Muscle layer of duodenum (tissue), 2 donors: ENCODE measurements around the gene SLC10A6.

Source experiments
- H3K27ac ChIP-seq: one replicate; pipeline ENCODE4 v1.7.0; 2013; ENCODE audit warnings: mild to moderate bottlenecking, low read length
- H3K27me3 ChIP-seq: one replicate; pipeline ENCODE4 v1.7.0; 2013; ENCODE audit warnings: low read depth, mild to moderate bottlenecking, control low read depth, low read length
- H3K36me3 ChIP-seq, 2 donors: one replicate each; pipeline ENCODE4 v1.7.0; 2013; ENCODE audit warnings: low read length in 2 of 2, control low read depth in 1 of 2, mild to moderate bottlenecking in 1 of 2; ENCODE audit not compliant: insufficient read depth in 2 of 2, control insufficient read depth in 1 of 2
- H3K4me1 ChIP-seq, 2 donors: one replicate each; pipeline ENCODE4 v1.7.0; 2013; ENCODE audit warnings: low read length in 2 of 2, mild to moderate bottlenecking in 2 of 2, control low read depth in 1 of 2, moderate library complexity in 1 of 2; ENCODE audit not compliant: insufficient read depth in 2 of 2, control insufficient read depth in 1 of 2
- H3K4me3 ChIP-seq, 2 donors: one replicate each; pipeline ENCODE4 v1.7.0; 2013; ENCODE audit warnings: low read length in 2 of 2, low read depth in 1 of 2, mild to moderate bottlenecking in 1 of 2
- H3K9me3 ChIP-seq, 2 donors: one replicate each; pipeline ENCODE4 v1.7.0; 2013; ENCODE audit warnings: low read length in 2 of 2, control low read depth in 1 of 2, mild to moderate bottlenecking in 1 of 2; ENCODE audit not compliant: control insufficient read depth in 1 of 2
- donor health status: healthy.

SLC10A6 gene

DNA sequence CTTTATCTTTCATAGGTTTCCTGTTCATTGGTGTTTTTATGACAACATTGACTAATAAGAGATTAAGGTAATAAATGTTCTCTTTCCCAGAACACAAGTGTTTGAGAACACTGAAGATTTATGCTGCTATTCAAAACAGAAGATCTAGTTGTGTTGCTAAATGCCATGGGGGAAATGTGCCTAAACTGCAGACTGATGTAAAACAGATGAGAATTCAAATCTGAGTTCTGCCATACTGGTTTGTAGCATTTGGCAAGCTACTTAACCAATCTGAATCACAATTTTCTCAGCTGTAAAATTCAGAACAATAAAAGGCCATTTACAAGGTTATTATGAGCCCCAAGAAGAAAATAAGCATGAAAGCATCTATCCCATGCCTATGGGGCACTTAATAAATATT lies 2.3 kb downstream of the SLC10A6 start:
- H3K36me3 ChIP-seq: no peaks in the 10 kb centered on the region
- no peak overlapping the region for H3K4me3 ChIP-seq
- no peaks in the 10 kb centered on the region for H3K4me1 ChIP-seq
- H3K27ac ChIP-seq: peak overlapping the region; percentile 8
- no peaks in the 10 kb centered on the region for H3K27me3 ChIP-seq
- no peaks in the 10 kb centered on the region for H3K9me3 ChIP-seq

DNA sequence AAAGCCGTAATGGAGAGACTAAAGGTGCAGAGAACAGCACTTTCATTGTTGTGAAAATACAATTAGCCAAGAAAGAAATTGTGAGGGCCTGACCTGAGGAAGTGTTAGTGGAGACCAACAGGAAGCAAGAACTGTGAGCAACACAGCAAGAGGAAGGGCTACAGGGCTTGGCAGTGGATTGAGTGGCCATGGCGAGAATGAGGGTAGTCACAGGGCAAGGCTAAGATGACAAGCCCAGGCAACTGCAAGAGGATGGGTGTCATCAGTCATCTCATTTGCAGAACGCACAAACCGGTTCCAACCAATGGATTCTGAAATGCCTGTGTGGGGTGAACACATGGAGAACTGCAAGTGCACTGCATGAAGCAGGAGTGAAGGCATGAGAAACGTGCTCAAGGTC lies 3.6 kb downstream of the SLC10A6 start:
- Histone ChIP-seq H3K27me3 (no peaks in the 10 kb centered on the region), H3K4me3 (no peak overlapping the region), H3K27ac (no peak overlapping the region), H3K9me3 (no peaks in the 10 kb centered on the region), H3K4me1 (no peaks in the 10 kb centered on the region), H3K36me3 (no peaks in the 10 kb centered on the region)

DNA sequence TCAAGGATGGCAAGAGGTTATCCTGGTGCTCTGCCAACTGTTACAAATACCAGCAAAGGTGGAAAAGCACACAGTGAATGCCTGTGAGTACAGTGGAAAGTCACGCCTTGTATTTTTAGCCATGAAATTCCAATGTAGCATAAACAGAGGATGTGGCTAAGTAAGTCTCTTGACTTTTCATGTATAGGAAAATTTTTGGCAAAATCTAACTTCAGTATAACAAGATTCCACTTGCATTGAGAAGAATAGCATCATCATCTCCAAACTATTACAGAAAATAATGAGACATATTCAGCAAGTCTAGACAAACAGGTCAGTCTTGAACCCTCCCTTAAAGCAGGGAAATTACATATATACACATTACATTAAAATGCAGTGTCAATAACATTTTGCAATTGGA lies 7.9 kb downstream of the SLC10A6 start:
- Histone ChIP-seq H3K27ac (no peak overlapping the region), H3K4me1 (peaks cover 0 to 10% of the 10 kb centered on the region in 2 donors), H3K9me3 (no peaks in the 10 kb centered on the region), H3K27me3 (no peaks in the 10 kb centered on the region), H3K36me3 (no peaks in the 10 kb centered on the region), H3K4me3 (no peak overlapping the region)

DNA sequence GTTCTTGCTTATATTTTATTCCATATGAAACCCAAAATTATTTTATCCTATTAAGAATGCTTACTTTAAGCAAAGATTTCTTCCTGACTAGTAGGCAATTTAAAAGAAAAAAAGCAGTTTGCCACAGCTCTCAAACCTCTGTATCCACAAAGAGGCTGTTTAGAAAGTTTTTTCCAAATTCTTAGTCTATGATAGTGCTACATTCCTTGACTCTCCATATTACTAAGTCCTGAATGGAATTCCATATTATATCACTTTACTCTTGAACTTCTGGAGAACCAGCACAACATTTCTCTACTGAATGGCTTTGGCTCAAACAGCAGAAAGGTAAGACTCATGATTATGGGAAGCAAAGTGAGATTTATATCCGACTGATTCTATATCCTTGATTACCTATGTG lies 8.3 kb downstream of the SLC10A6 start:
- Histone ChIP-seq H3K4me3 (no peak overlapping the region), H3K36me3 (no peaks in the 10 kb centered on the region), H3K27me3 (no peaks in the 10 kb centered on the region), H3K9me3 (no peaks in the 10 kb centered on the region), H3K27ac (no peak overlapping the region), H3K4me1 (peaks cover 0 to 10% of the 10 kb centered on the region in 2 donors)

DNA sequence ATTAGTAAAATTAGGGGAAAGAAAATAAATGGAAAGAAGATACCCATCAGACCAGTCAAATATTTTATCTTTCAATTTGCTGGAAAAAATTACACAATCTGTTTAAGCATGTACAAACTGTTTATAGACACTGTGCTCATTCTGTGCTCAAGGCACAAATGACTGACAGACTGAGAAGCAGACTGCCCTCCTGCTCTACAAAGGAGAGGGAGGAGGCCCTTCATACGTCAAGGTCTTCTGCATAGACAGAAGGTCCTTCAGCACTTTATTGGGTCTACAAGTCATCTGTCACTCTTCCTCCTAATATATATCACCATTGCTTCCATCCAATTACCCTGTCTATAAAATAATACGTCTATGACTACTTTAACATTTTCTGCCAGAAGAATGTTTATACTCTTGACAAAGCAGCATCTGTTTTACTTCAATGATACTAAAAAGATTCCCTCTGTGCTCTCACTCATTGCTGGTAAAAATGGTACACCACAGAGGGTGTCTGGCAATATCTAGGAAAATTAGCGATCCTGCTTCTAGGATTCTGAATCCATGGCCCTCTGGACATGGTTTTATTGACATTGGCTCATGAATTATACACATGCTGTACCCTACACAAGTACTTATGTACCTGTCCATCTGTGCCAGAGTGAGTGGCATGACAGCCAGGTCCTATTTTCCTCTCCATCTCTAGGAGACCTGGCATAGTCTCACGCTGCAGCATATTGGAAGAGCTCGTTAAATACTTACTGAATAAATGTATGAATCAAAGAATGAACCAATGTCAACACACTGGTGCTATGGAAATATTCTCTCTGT lies 11.3 kb downstream of the SLC10A6 start:
- peaks cover 0 to 10% of the 10 kb centered on the region in 2 donors for H3K4me1 ChIP-seq

DNA sequence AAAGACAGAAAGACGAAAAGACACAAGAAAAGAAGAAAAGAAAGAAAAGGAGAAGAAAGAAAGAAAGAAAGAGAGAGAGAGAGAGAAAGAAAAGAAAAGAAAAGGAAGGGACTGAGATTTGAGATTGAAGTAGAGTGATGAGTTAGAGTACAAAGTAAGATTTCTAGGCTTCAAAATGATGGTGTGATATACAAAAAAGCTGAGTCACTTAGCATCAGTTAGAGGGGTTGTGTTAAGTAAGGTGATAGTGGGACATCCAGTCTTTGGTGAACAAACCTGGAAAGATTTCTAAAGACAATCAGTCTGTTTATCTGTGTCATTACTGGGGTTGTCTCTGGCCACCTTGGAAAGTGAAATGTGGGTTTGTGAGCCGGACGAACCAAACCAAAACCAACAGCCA lies 13.5 kb downstream of the SLC10A6 start:
- no peaks in the 10 kb centered on the region for H3K9me3 ChIP-seq
- H3K4me1 ChIP-seq: peaks cover 0 to 10% of the 10 kb centered on the region in 2 donors
- H3K36me3 ChIP-seq: no peaks in the 10 kb centered on the region
- no peaks in the 10 kb centered on the region for H3K27me3 ChIP-seq
- no peak overlapping the region for H3K27ac ChIP-seq
- no peak overlapping the region for H3K4me3 ChIP-seq

More for the DNA sequence above, 11.3 kb downstream of the SLC10A6 start:
- no peak overlapping the region for H3K4me3 ChIP-seq
- no peaks in the 10 kb centered on the region for H3K9me3 ChIP-seq
- no peaks in the 10 kb centered on the region for H3K36me3 ChIP-seq
- no peak overlapping the region for H3K27ac ChIP-seq
- no peaks in the 10 kb centered on the region for H3K27me3 ChIP-seq

DNA sequence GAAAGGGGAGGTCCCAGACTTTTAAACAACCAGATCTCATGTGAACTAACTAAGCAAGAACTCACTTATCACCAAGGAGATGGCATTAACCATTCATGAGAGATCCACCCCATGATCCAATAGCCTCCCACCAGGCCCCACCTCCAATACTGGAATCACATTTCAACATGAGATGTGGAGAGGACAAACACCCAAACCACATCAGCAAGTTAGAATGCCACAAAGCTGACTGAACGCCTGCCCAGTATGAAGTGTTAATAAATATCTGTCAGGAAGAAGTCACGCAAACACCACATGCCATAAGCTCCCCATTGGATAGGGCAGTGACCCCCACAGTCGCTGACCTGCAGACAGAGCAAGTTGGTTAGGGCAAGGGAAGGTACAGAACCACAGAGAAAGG lies 14.3 kb downstream of the SLC10A6 start:
- Histone ChIP-seq H3K4me3 (no peak overlapping the region), H3K27me3 (no peaks in the 10 kb centered on the region), H3K9me3 (no peaks in the 10 kb centered on the region), H3K36me3 (no peaks in the 10 kb centered on the region), H3K27ac (no peak overlapping the region), H3K4me1 (peaks cover 0 to 10% of the 10 kb centered on the region in 2 donors)

DNA sequence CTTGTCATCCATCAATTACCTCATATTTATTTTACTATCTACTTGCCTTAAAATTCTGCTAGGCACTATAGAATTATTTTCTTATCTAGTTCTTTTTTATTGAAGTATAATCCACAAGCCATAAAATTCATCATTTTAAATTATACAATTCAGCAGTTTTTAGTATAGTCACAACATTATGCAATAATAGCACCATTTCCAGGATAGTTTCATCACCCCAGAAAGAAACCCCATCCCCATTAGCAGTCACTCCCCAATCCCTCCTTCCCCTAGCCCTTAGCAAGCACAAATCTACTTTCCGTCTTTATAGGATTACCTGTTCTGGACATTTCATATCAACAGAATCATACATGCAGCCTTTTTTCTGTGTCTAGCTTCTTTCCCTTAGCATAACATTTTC lies 15.6 kb downstream of the SLC10A6 start:
- Histone ChIP-seq H3K27me3 (no peaks in the 10 kb centered on the region), H3K4me3 (no peak overlapping the region), H3K9me3 (no peaks in the 10 kb centered on the region), H3K4me1 (peaks cover 0 to 10% of the 10 kb centered on the region in 2 donors), H3K27ac (no peak overlapping the region), H3K36me3 (no peaks in the 10 kb centered on the region)

DNA sequence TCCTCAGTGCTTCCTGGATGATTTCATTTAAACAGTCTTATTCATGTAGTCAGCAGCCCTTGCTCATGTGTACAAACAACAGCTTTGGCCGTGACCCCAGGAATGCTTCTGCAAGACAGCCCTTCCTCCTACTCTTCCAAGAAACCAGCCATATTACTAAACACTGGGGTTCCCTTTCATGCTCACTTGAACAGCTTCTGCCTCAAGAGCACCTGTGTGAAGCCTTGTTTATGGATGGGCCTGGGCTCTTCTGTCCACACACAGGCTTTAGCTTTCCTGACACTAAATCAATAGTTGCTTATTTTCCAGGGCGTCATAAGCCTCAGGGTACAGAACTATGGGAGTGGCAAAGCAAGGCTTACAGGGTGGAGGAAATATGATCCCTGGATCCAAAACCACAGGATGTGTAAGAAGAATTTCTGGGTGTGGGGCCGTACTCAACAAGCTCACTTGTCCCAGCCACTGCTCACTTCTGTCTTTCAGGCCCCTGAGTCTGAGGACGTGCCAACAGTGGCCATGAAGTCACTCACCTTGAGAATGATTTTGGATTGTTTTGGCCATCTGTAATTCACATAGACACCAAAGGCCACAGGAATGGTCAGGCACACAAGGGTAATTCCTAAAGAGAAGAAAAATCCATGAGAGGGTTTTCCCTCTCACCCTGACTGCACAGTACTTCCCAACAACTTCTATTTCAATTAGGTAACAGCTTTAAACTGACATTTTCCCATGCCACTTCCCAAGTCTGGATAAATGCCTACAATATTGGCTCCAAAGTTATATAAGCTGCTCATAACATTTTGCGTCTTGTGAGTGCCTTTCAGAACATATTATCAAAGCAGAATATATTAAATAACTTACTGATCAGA lies 17.7 kb downstream of the SLC10A6 start:
- no peaks in the 10 kb centered on the region for H3K27me3 ChIP-seq
- H3K36me3 ChIP-seq: no peaks in the 10 kb centered on the region
- no peak overlapping the region for H3K4me3 ChIP-seq
- no peak overlapping the region for H3K27ac ChIP-seq
- no peaks in the 10 kb centered on the region for H3K4me1 ChIP-seq
- H3K9me3 ChIP-seq: no peaks in the 10 kb centered on the region

DNA sequence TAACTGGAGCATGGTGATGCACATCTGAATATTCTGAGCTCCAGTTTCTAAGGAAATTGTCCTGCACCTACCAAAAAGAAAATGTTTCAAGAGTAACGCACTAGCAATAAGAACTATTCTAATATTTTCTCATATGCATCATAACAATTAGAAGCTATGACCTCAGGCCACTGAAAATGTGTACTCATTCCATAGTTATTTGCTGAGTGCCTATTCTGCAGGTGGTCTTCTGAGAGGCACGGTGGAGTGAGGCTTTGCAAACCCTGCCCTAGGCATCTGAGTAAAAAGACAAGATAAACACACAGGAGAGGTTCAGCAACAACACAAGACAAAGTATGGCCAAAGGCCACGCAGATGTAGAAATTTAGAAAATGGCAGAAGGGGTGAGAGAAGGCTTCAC lies 23.7 kb downstream of the SLC10A6 start:
- H3K4me1 ChIP-seq: no peaks in the 10 kb centered on the region
- H3K9me3 ChIP-seq: no peaks in the 10 kb centered on the region
- H3K27me3 ChIP-seq: no peaks in the 10 kb centered on the region
- no peak overlapping the region for H3K4me3 ChIP-seq
- no peak overlapping the region for H3K27ac ChIP-seq
- H3K36me3 ChIP-seq: no peaks in the 10 kb centered on the region

DNA sequence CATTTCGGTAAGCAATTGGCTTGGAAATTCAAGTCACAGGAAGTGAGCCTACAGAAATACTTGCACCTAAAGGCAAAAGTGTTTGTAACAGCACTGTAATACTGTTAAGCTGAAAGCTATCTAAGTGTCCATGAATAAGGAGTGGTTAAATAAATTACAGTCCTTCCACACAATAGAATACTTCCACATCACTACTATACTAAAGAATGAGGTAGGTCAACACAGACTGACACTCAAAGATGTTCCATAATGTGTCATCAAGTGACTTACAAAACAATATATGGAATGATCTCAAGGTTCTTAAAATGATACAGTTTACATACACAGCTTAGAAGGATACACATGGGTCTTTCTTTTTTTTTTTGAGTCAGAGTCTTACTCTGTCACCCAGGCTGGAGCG lies 27.0 kb downstream of the SLC10A6 start:
- H3K36me3 ChIP-seq: no peaks in the 10 kb centered on the region
- H3K9me3 ChIP-seq: no peaks in the 10 kb centered on the region
- H3K27ac ChIP-seq: no peak overlapping the region
- no peaks in the 10 kb centered on the region for H3K4me1 ChIP-seq
- no peaks in the 10 kb centered on the region for H3K27me3 ChIP-seq
- no peak overlapping the region for H3K4me3 ChIP-seq
